MM.1S (cell line): ENCODE results near the gene SDK1.

Experiments used
- DNase-seq: peaks from one replicate; pipeline ENCODE4 v3.0.0-alpha.2; 2015
- H2AFZ ChIP-seq: fragments of 300-600 bp; sonication (generic); 2 replicates; pipeline ENCODE4 v1.6.0; 2016; ENCODE audit warnings: antibody characterized with exemption, low read length
- H3F3A ChIP-seq: fragments of 300-600 bp; sonication (generic); 2 replicates; pipeline ENCODE4 v1.6.1; 2016; ENCODE audit warnings: mild to moderate bottlenecking, antibody characterized with exemption, low read length, moderate library complexity, mixed read lengths; ENCODE audit not compliant: insufficient read depth
- H3K27ac ChIP-seq: fragments of 300-600 bp; sonication (generic); 2 replicates; pipeline ENCODE4 v1.5.1; 2016; ENCODE audit warnings: mild to moderate bottlenecking, low read length
- H3K27me3 ChIP-seq: fragments of 300-600 bp; sonication (generic); replicated peaks from 2 replicates; pipeline ENCODE4 v1.6.0; 2016; ENCODE audit warnings: low read length; ENCODE audit not compliant: insufficient read depth
- H3K36me3 ChIP-seq: fragments of 300-600 bp; sonication (generic); replicated peaks from 2 replicates; pipeline ENCODE4 v1.6.1; 2016; ENCODE audit warnings: mild to moderate bottlenecking, low read length, mixed read lengths; ENCODE audit not compliant: insufficient read depth
- H3K4me1 ChIP-seq: fragments of 300-600 bp; sonication (generic); 2 replicates; pipeline ENCODE4 v1.6.1; 2016; ENCODE audit warnings: low read length, mixed read lengths
- H3K4me2 ChIP-seq: fragments of 300-600 bp; sonication (generic); 2 replicates; pipeline ENCODE4 v1.6.0; 2016; ENCODE audit warnings: low read depth, low read length
- H3K4me3 ChIP-seq: fragments of 300-600 bp; sonication (generic); 2 replicates; pipeline ENCODE4 v1.5.1; 2016; ENCODE audit warnings: low read length, mixed read lengths
- H3K79me2 ChIP-seq: fragments of 300-600 bp; sonication (generic); 2 replicates; pipeline ENCODE4 v1.6.1; 2016; ENCODE audit warnings: mixed run types, low read length, mixed read lengths
- H3K9ac ChIP-seq: fragments of 300-600 bp; sonication (generic); 2 replicates; pipeline ENCODE4 v1.6.1; 2016; ENCODE audit warnings: low read length, mixed read lengths
- H3K9me2 ChIP-seq: fragments of 300-600 bp; sonication (generic); replicated peaks from 2 replicates; pipeline ENCODE4 v1.6.1; 2016; ENCODE audit warnings: mild to moderate bottlenecking, low read length, mixed read lengths; ENCODE audit not compliant: insufficient read depth
- H3K9me3 ChIP-seq: fragments of 300-600 bp; sonication (generic); replicated peaks from 2 replicates; pipeline ENCODE4 v1.6.1; 2016; ENCODE audit warnings: mild to moderate bottlenecking, low read length, mixed read lengths; ENCODE audit not compliant: insufficient read depth
- H4K20me1 ChIP-seq: fragments of 300-600 bp; sonication (generic); 2 replicates; pipeline ENCODE4 v1.6.1; 2016; ENCODE audit warnings: mild to moderate bottlenecking, low read length, moderate library complexity, mixed read lengths; ENCODE audit not compliant: insufficient read depth
- CTCF ChIP-seq: fragments of 300-600 bp; sonication (generic); IDR thresholded peaks from 2 replicates; pipeline ENCODE4 v1.5.1; 2016; ENCODE audit warnings: antibody characterized with exemption, low read length, mixed read lengths
- EZH2 ChIP-seq: fragments of 300-600 bp; sonication (generic); optimal IDR thresholded peaks from 2 replicates; pipeline ENCODE3; 2017; ENCODE audit warnings: low read depth, mild to moderate bottlenecking, antibody characterized with exemption, low read length, mixed read lengths
- EZH2phosphoT487 ChIP-seq: fragments of 300-600 bp; sonication (generic); IDR thresholded peaks from 2 replicates; pipeline ENCODE4 v1.6.1; 2018; ENCODE audit warnings: antibody characterized with exemption, low read length

Gene SDK1

GRCh38 chr7:3439333-3440030 is 138.4 kb downstream of the SDK1 start:
- no peak for DNase-seq
- no peak overlapping the region for H2AFZ ChIP-seq
- H3K9ac ChIP-seq: no peak overlapping the region
- H3K9me2 ChIP-seq: no peaks in the 10 kb centered on the region
- no peak for TF ChIP-seq EZH2phosphoT487
- no peak for TF ChIP-seq CTCF
- TF ChIP-seq EZH2: no peak
- H3K27me3 ChIP-seq: no peaks in the 10 kb centered on the region
- no peak overlapping the region for H3K4me3 ChIP-seq
- H3K4me1 ChIP-seq: no peaks in the 10 kb centered on the region
- no peak overlapping the region for H3K27ac ChIP-seq
- H3F3A ChIP-seq: no peaks in the 10 kb centered on the region
- no peaks in the 10 kb centered on the region for H3K9me3 ChIP-seq
- no peaks in the 10 kb centered on the region for H3K79me2 ChIP-seq
- H3K4me2 ChIP-seq: no peak overlapping the region
- no peaks in the 10 kb centered on the region for H4K20me1 ChIP-seq
- H3K36me3 ChIP-seq: no peaks in the 10 kb centered on the region

- H3K9ac ChIP-seq: no peak overlapping the region
- H3K4me3 ChIP-seq: no peak overlapping the region
- no peaks in the 10 kb centered on the region for H3K27me3 ChIP-seq
- no peaks in the 10 kb centered on the region for H3K79me2 ChIP-seq
- no peak for DNase-seq
- no peak overlapping the region for H3K4me2 ChIP-seq
- no peaks in the 10 kb centered on the region for H3K9me3 ChIP-seq
- no peak overlapping the region for H3K27ac ChIP-seq
- no peaks in the 10 kb centered on the region for H3K36me3 ChIP-seq
- H3K4me1 ChIP-seq: no peaks in the 10 kb centered on the region
- no peaks in the 10 kb centered on the region for H4K20me1 ChIP-seq
- H3F3A ChIP-seq: no peaks in the 10 kb centered on the region
- no peaks in the 10 kb centered on the region for H3K9me2 ChIP-seq
- TF ChIP-seq CTCF: no peak
- TF ChIP-seq EZH2phosphoT487: no peak
- TF ChIP-seq EZH2: no peak
- H2AFZ ChIP-seq: no peak overlapping the region
Measured at GRCh38 chr7:3440509-3440908, 139.5 kb downstream of the SDK1 start.

GRCh38 chr7:3443716-3444115 is 142.7 kb downstream of the SDK1 start:
- Histone ChIP-seq H3K9me2 (no peaks in the 10 kb centered on the region), H4K20me1 (no peaks in the 10 kb centered on the region), H3K4me2 (no peak overlapping the region), H3K9ac (no peak overlapping the region), H2AFZ (no peak overlapping the region), H3K4me3 (no peak overlapping the region), H3F3A (no peaks in the 10 kb centered on the region), H3K9me3 (no peaks in the 10 kb centered on the region), H3K27ac (no peak overlapping the region), H3K79me2 (no peaks in the 10 kb centered on the region), H3K36me3 (no peaks in the 10 kb centered on the region), H3K27me3 (no peaks in the 10 kb centered on the region), H3K4me1 (no peaks in the 10 kb centered on the region)
- TF ChIP-seq EZH2phosphoT487: no peak
- DNase-seq: no peak

- no peaks in the 10 kb centered on the region for H3F3A ChIP-seq
- H3K27ac ChIP-seq: no peak overlapping the region
- H3K9me2 ChIP-seq: no peaks in the 10 kb centered on the region
- no peak overlapping the region for H3K4me2 ChIP-seq
- H3K4me3 ChIP-seq: no peak overlapping the region
- no peaks in the 10 kb centered on the region for H3K79me2 ChIP-seq
- H3K9me3 ChIP-seq: no peaks in the 10 kb centered on the region
- no peaks in the 10 kb centered on the region for H3K4me1 ChIP-seq
- H3K36me3 ChIP-seq: no peaks in the 10 kb centered on the region
- no peak overlapping the region for H3K9ac ChIP-seq
- DNase-seq: no peak
- H4K20me1 ChIP-seq: no peaks in the 10 kb centered on the region
- TF ChIP-seq EZH2: no peak
- no peak for TF ChIP-seq EZH2phosphoT487
- TF ChIP-seq CTCF: no peak
- no peak overlapping the region for H2AFZ ChIP-seq
- no peaks in the 10 kb centered on the region for H3K27me3 ChIP-seq
Measured at GRCh38 chr7:3446786-3447185, 145.7 kb downstream of the SDK1 start.
